ENCODE measurements around the gene ZNF683. TPM values are rescaled to one million over a fixed set of nuclear protein-coding genes. Genes with fewer than 3 reads are reported as not detected.
"Not testable (repeated sequence)": the region's sequence is repeated elsewhere in the genome, so short reads cannot be mapped to it uniquely, and the experiment has no call there.

ZNF683 gene
- total RNA-seq, 2 donors from 2014 or later: not detected

- Histone ChIP-seq H3K36me3 (no peaks in the 10 kb centered on the region), H3K27me3 (replicated peaks; ENCODE audit: insufficient read depth) (no peaks in the 10 kb centered on the region), H3K9me3 (no peaks in the 10 kb centered on the region), H3K4me1 (ENCODE audit: control insufficient read depth in 1 of 2, low read depth in 2 of 2) (no peaks in the 10 kb centered on the region), H3K27ac (no peak overlapping the region), H3K4me3 (no peak overlapping the region)
- DNase-seq (ENCODE audit: low spot score) (no peak), ATAC-seq (ENCODE audit: insufficient number of reproducible peaks, low FRiP score, low read depth) (no peak)
- TF ChIP-seq, protein P1, sequence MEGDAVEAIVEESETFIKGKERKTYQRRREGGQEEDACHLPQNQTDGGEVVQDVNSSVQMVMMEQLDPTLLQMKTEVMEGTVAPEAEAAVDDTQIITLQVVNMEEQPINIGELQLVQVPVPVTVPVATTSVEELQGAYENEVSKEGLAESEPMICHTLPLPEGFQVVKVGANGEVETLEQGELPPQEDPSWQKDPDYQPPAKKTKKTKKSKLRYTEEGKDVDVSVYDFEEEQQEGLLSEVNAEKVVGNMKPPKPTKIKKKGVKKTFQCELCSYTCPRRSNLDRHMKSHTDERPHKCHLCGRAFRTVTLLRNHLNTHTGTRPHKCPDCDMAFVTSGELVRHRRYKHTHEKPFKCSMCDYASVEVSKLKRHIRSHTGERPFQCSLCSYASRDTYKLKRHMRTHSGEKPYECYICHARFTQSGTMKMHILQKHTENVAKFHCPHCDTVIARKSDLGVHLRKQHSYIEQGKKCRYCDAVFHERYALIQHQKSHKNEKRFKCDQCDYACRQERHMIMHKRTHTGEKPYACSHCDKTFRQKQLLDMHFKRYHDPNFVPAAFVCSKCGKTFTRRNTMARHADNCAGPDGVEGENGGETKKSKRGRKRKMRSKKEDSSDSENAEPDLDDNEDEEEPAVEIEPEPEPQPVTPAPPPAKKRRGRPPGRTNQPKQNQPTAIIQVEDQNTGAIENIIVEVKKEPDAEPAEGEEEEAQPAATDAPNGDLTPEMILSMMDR (IDR thresholded peaks at IDR 0.05): no peak
Measured at GRCh38 chr1:26395754-26396153, 23.2 kb upstream of the ZNF683 start.

- Histone ChIP-seq H3K9me3 (no peaks in the 10 kb centered on the region), H3K4me1 (ENCODE audit: control insufficient read depth in 1 of 2, low read depth in 2 of 2) (no peaks in the 10 kb centered on the region), H3K27ac (no peak overlapping the region), H3K4me3 (no peak overlapping the region), H3K36me3 (no peaks in the 10 kb centered on the region), H3K27me3 (replicated peaks; ENCODE audit: insufficient read depth) (no peaks in the 10 kb centered on the region)
- TF ChIP-seq, protein P1 (IDR thresholded peaks at IDR 0.05): no peak
- no peak for ATAC-seq (ENCODE audit: insufficient number of reproducible peaks, low FRiP score, low read depth)
- no peak for DNase-seq (ENCODE audit: low spot score)
Measured at GRCh38 chr1:26391450-26391849, 18.9 kb upstream of the ZNF683 start.

DNA sequence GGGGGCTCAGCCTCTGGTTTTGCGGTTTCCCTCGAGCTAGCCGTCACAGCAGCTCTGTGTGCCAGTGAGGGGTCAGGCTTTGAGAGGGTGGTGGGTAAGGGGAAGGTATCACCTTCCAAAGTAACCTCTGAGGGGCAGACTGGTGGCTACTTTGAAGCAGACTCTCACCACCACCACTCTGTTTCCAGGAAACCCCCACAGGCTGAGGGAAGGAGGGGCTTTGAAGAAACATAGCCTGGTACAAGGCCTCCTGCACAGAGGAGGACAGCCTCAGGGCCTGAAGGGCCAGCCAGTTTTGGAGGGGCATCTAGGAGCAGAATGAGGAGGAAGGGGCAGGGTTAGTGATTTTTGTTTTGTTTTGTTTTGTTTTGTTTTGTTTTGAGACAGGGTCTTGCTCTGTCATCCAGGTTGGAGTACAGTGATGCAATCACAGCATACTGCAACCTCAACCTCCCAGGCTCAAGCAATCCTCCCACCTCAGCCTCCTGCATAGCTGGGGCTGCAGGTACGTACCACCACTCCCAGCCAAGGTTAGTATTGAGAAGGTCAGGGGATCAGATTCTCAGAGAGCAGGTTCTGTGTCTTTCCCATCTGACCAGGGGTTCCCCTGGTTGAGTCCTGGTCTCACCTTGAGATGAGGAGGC, 17.2 kb upstream of the ZNF683 start:
- ATAC-seq (ENCODE audit: insufficient number of reproducible peaks, low FRiP score, low read depth) (no peak), DNase-seq (ENCODE audit: low spot score) (no peak)
- no peaks in the 10 kb centered on the region for H3K36me3 ChIP-seq
- no peak overlapping the region for H3K4me3 ChIP-seq
- H3K4me1 ChIP-seq (ENCODE audit: control insufficient read depth in 1 of 2, low read depth in 2 of 2): no peaks in the 10 kb centered on the region
- TF ChIP-seq, protein P1 (IDR thresholded peaks at IDR 0.05): no peak
- H3K9me3 ChIP-seq: no peaks in the 10 kb centered on the region
- no peaks in the 10 kb centered on the region for H3K27me3 ChIP-seq (replicated peaks; ENCODE audit: insufficient read depth)
- H3K27ac ChIP-seq: no peak overlapping the region

DNA sequence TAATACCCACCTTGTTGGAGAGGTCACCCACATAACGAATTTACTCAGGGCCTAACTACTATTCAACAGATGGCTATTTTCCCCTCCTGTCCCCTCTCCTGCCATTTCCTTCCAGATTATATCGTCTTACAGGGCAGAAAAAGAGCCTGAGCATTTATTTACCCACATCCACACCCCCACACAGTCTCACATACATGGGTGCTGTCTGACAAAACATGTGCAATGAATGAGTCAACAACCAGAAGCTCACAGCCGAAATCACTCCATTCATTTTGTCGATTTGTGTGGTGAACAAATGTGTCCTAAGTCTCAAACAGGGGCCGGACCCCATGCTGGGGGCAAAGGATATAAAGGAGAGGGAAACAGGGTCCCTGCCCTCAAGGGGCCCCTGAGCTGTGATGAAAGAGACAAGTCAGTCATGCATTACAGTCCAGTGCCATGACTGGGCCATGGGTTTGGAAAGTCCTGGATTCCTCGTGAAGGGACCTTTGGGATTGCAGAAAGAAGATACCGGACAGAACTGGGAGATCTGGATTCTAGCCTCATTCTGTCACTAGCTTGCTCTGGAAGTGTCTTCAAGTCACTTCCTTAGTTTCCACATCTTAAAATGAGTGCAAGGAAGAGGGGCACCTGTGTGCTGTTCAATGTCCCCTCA, 16.4 kb upstream of the ZNF683 start:
- Histone ChIP-seq H3K4me1 (ENCODE audit: control insufficient read depth in 1 of 2, low read depth in 2 of 2) (no peaks in the 10 kb centered on the region), H3K27ac (no peak overlapping the region), H3K9me3 (no peaks in the 10 kb centered on the region), H3K27me3 (replicated peaks; ENCODE audit: insufficient read depth) (no peaks in the 10 kb centered on the region), H3K36me3 (no peaks in the 10 kb centered on the region), H3K4me3 (no peak overlapping the region)
- DNase-seq (ENCODE audit: low spot score): no peak
- no peak for ATAC-seq (ENCODE audit: insufficient number of reproducible peaks, low FRiP score, low read depth)
- TF ChIP-seq, protein P1 (IDR thresholded peaks at IDR 0.05): no peak

GRCh38 chr1:26387447-26387846, 14.9 kb upstream of the ZNF683 start:
- DNase-seq (ENCODE audit: low spot score) (no peak), ATAC-seq (ENCODE audit: insufficient number of reproducible peaks, low FRiP score, low read depth) (no peak)
- Histone ChIP-seq H3K27me3 (replicated peaks; ENCODE audit: insufficient read depth) (no peaks in the 10 kb centered on the region), H3K4me1 (ENCODE audit: control insufficient read depth in 1 of 2, low read depth in 2 of 2) (no peaks in the 10 kb centered on the region), H3K27ac (no peak overlapping the region), H3K4me3 (no peak overlapping the region), H3K36me3 (no peaks in the 10 kb centered on the region), H3K9me3 (no peaks in the 10 kb centered on the region)
- TF ChIP-seq, protein P1 (IDR thresholded peaks at IDR 0.05): no peak

DNA sequence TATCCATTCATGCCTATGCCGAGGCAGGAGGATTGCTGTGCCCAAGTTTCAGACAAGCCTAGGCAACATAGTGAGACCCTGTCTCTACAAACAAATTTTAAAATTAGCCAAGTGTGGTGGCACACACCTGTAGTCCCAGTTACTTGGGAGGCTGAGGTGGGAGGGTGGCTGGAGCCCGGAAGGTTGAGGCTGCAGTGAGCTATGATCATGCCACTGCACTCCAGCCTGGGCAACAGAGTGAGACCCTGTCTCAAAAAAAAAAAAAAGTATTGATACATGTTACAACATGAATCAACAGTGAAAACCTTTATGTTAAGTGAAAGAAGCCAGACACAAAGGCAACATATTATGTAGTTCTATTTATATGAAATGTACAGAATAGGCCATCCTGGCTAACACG, 12.5 kb upstream of the ZNF683 start:
- ATAC-seq (ENCODE audit: insufficient number of reproducible peaks, low FRiP score, low read depth); H3K4me1 ChIP-seq (ENCODE audit: control insufficient read depth in 1 of 2, low read depth in 2 of 2); H3K27ac ChIP-seq; DNase-seq (ENCODE audit: low spot score); H3K9me3 ChIP-seq; H3K4me3 ChIP-seq; H3K27me3 ChIP-seq (replicated peaks; ENCODE audit: insufficient read depth); H3K36me3 ChIP-seq: not testable (repeated sequence)
